ENCODE measurements around the gene DISC1.

GRCh38 chr1:231776757-231777062 is 150.1 kb downstream of the DISC1 start:
- no peak for TF ChIP-seq CTCF (IDR thresholded peaks at IDR 0.05; ENCODE audit: low read depth, low read length)
- TF ChIP-seq EZH2phosphoT487 (IDR thresholded peaks at IDR 0.05; ENCODE audit: low read depth): no peak
